ENCODE data around the gene DNAJA2. TPM values are rescaled to one million over a fixed set of nuclear protein-coding genes. Genes with fewer than 3 reads are reported as not detected.

DNAJA2 gene
- total RNA-seq, 1 donor from 2014 or later, result 57.0 TPM

GRCh38 chr16:46929378-46930332, 43.8 kb downstream of the DNAJA2 start:
- intact Hi-C loops (cut with micrococcal nuclease), result loop anchor here (1.0 kb wide), 2 partner anchors 75 to 256 kb away; no protein-coding TSS in a partner anchor

GRCh38 chr16:46928811-46929210, 44.7 kb downstream of the DNAJA2 start:
- intact Hi-C loops (cut with micrococcal nuclease), result loop anchor here (1.0 kb wide), 2 partner anchors 75 to 256 kb away; no protein-coding TSS in a partner anchor

- intact Hi-C loops (cut with micrococcal nuclease), result no loop called here
Measured at GRCh38 chr16:46927273-46927672, 46.2 kb downstream of the DNAJA2 start.

DNA sequence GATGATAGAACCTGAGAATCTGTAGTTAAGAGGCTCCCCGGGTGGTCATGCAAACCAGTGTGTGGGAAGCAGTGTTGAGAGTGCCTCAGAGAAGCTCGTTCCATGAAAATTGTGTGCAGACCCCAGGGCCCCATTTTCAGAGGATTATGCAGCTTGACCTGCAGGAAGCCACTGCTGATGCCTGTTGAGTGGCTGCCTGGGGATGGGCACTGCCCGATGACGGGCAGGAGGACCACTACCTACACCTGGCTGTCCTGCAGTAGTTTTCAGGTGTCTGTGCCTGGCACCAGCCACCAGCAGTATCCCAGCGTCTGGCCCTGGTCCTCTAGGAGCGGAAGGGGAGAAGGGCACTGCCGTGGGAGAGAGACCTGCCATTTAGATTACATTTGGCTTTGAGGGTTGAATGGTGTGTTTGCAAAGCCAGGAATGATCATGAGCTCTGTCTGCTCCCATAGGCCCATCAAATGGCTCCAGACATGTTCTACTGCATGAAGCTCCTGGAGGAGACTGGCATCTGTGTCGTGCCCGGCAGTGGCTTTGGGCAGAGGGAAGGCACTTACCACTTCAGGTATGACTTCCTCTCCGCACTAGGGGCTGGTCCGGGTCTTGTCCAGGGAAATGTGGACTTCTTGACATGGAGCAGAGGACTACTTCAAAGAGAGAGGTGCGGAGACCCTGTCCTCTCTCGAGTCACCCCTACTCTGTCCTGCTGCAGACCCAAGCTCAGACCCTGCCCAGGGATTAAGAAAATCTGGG, 46.8 kb downstream of the DNAJA2 start:
- intact Hi-C loops (cut with micrococcal nuclease), result no loop called here

- intact Hi-C loops (cut with micrococcal nuclease), result no loop called here
Measured at GRCh38 chr16:46924402-46924801, 49.1 kb downstream of the DNAJA2 start.

DNA sequence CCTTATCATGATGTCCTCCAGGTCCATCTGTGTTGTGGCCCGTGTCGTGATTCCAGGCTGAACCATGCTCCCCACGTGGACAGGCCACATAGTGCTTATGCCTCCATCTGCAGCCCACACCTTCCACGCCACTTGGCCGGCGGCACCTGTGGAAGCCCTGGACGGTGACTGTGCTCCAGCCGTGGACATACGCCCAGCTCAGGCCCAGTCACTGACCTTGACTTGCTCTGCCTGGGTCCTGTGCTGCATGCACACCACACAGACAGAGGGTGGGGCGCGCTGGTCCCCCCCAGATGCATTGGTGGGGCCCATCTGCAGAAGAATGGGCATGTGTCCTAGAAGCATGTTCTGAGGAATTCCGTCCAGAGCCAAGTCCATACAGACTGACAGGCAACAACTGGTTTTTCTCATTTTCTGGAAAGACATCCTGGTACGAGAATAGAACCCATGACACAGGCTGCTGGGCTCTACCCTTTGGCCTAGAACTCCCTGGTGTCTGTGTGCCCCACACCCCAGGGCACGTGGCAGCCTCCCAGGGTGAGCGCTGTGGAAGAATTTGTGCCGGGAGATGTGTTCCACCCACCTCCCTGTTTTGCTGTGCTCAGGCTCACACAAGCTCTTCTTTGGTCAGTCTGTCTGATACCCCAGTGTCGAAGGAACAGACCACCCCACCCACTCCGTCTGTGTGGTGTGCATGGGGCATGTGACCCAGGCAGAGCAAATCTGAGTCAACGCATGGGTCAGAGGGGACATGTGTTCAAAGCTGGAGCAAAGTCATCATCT, 49.8 kb downstream of the DNAJA2 start:
- intact Hi-C loops (cut with micrococcal nuclease), result no loop called here

DNA sequence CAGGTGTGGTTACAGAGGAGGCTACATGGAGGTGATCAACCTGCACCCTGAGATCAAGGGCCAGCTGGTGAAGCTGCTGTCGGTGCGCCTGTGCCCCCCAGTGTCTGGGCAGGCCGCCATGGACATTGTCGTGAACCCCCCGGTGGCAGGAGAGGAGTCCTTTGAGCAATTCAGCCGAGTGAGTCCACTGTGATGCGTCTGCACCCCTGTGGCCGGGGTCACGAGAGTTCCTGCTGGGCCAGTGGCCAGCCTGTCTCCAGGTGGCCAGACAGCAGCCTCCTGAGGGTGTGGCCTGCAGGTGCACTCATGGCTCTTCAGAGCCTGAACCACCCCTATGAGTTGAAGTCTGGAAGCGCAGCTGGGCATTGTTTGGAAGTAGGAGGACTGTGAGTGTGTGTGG, 51.2 kb downstream of the DNAJA2 start:
- intact Hi-C loops (cut with micrococcal nuclease), result no loop called here

DNA sequence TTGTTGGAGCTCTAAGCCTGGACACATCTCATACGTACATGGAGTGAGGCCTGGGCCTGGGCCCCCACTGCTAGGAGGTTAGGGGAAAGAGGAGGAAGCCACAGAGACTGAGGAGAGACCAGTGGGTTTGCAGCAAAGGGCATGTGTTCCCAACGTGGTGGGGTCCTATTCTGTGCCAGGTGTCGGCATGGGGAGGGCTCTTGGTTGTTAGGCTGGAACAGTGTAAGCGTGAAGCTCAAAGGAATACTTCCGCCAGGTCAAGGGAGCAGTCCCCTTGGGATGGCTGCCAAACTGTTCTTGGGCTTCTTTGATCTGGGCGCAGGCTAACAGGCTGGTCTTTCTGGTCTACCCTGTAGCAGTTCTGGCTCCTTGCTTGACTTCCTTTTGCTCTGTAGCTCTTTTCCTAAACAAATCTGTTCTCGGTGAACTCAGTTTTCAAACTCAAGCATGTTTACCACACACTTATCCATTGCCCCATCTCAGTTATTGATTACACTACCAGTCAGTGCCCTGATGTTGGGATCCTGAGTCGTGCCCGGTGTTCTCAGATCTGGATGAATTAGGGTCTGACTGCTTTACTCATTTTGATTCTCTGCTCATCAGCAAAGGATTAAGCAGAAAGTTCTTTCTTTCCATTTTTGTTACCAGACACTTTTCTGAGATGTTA, 52.9 kb downstream of the DNAJA2 start:
- intact Hi-C loops (cut with micrococcal nuclease), result no loop called here

DNA sequence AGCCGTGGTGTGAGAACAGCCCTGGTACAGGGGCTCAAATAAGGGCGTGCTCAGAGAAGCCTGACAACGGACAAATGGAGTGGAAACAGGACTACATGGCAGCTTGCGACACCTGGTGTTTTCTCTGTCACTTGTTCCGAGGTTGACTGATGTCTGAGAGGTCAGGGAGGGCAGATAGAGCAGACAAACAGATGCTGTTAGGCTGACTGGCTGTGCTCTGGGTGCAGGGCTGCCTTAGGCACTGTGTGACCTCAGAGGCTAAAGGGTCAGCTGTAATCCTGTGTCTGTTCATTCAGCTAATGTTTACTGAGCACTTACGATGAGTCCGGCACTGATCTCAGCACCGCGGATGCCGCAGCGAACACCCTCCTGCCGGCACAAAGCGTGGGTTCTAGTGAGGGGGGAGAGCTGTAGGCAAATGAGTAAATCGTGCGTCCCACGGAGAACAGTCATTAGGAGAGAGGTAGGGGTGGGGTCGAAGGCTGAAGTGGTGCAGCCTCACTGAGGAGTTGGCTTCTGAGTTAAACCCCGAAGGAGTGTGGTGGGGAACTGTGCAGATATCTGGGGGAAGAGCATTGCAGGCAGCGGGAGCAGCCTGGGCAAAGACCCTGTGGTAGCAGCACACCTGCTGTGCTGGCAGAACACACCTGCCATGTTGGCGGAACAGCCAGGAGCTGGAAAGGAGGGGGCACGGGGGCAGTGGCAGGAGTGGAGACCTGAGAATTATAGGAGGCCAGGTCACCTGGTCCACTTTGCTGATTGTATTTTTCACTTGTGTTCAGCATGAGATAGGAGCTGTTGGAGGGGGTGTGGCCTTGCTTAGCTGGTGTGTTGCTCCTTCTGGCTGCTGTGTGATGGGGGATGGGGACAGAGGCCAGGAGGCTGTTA, 54.3 kb downstream of the DNAJA2 start:
- intact Hi-C loops (cut with micrococcal nuclease), result no loop called here

GRCh38 chr16:46918400-46918799, 55.1 kb downstream of the DNAJA2 start:
- intact Hi-C loops (cut with micrococcal nuclease), result no loop called here

- intact Hi-C loops (cut with micrococcal nuclease), result no loop called here
Measured at GRCh38 chr16:46916980-46917379, 56.5 kb downstream of the DNAJA2 start.

GRCh38 chr16:46915483-46916025, 57.9 kb downstream of the DNAJA2 start:
- intact Hi-C loops (cut with micrococcal nuclease), result no loop called here

GRCh38 chr16:46914556-46915201, 58.8 kb downstream of the DNAJA2 start:
- intact Hi-C loops (cut with micrococcal nuclease), result no loop called here

GRCh38 chr16:46911650-46912049, 61.8 kb downstream of the DNAJA2 start:
- intact Hi-C loops (cut with micrococcal nuclease), result no loop called here

DNA sequence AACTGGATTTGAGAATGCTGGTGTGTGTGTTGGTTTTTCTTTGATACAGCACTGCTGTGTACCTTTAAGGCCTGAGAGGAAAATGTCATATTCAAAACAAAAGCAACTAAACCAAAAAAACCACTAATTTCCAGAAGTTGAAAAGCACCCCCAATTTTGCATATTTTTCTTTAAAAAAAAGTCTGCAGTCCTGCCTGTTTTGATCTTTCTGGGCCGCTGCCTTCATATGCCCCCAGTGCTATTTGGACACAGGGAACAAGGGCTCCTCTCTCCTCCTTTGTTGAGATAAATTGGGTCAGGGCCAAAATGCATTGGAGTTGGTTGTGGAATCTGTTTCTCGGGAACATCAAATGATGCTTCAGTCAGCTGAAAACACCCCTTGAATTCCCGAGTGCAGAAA, 62.4 kb downstream of the DNAJA2 start:
- intact Hi-C loops (cut with micrococcal nuclease), result no loop called here

- intact Hi-C loops (cut with micrococcal nuclease), result loop anchor here (1.0 to 10.0 kb wide), 3 partner anchors 54 to 354 kb away; no protein-coding TSS in a partner anchor
Measured at GRCh38 chr16:46908540-46909372, 64.7 kb downstream of the DNAJA2 start.

GRCh38 chr16:46907061-46907774, 66.3 kb downstream of the DNAJA2 start:
- intact Hi-C loops (cut with micrococcal nuclease), result loop anchor here (10.0 kb wide), 1 partner anchor 352 kb away; no protein-coding TSS in a partner anchor

Data from T-helper 2 cell treated with Interferon-gamma antibody and Interleukin-4, amounts not matched to agents 100 ng/mL and 5 ng/mL, for 36 hours (primary cell).